GM18907 (cell line): ENCODE measurements around the gene OR8K3.

Experiments used
- ATAC-seq: cut with Tn5 transposase; IDR thresholded peaks from one replicate; pipeline ENCODE4 v1.9.1; 2021; ENCODE audit warnings: mild to moderate bottlenecking, moderate library complexity; ENCODE audit not compliant: unreplicated experiment

Gene OR8K3

DNA sequence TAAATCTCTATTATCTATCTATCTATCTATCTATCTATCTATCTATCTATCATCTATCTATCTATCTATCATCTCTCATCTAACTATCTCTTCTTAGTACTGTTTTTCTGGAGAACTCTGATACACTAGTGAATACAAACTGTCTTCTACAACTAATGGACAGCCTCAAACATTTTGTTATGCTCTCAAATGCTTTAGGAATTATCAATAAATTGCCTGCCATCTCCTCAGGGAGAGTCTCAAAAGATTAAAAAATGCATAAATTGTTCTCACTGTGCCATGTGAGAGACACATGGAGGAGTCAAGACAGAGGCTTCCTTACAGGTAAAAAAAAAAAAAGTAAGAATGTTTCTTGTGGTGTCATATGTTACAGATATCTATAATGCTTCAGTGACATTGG lies at the start of gene OR8K3:
TSS of gene OR8K3 (plus strand) at position 301 of the 400 bp plus-strand sequence. CDS start 3,163 bp downstream, outside the sequence.
- no peak for ATAC-seq

DNA sequence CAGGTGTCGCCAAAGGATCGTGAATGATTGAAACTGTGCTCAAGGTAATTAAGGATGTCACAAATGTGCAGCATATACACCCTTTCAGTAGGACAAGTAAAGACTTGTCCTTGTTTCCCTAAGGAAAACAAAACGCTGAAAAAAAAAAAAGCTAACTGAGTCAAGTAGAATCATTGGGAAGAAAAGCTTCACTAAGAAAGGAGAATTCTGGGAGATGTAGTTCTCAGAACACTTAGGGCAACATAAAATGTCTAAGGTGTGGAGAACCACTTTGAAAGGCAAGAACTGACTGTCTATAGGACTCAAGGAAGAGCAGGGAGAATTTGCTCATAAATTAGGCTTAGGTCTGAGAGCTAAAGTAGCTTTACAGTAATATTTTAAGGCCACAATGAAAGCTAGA lies 43.9 kb upstream of the OR8K3 start:
- no peak for ATAC-seq

GRCh38 chr11:56273854-56274253 lies 41.1 kb upstream of the OR8K3 start, which contains the start of gene OR5T1:
TSS of gene OR5T1 (plus strand) at chr11:56274154. CDS start at chr11:56275639, 1,485 bp downstream.
- ATAC-seq: no peak

DNA sequence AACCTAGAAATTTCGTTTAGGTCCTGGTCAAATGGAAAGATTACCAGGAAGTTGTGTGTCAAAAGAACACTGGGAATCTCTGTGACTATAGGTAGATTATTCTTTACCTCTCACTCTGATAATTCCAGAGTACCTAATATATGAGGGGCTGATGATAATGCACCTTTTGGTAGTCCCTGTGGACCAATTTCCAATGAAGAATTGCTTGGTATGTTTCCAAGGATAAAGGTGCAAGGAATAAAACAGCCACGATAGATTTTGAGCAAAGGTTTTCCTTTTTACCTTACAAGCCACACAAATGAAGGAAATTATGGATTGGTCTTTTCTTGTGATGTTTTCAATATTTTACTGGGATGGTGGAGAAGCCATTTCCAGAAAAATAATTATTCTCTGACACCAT lies 22.8 kb upstream of the OR8K3 start, which contains the start of gene OR8H1:
TSS of gene OR8H1 (minus strand) at position 101 of the 400 bp plus-strand sequence. CDS start 1,192 bp downstream, outside the sequence.
- ATAC-seq: no peak

- ATAC-seq: no peak
These were observed 18.0 kb upstream of the OR8K3 start for GRCh38 chr11:56296898-56297297.

DNA sequence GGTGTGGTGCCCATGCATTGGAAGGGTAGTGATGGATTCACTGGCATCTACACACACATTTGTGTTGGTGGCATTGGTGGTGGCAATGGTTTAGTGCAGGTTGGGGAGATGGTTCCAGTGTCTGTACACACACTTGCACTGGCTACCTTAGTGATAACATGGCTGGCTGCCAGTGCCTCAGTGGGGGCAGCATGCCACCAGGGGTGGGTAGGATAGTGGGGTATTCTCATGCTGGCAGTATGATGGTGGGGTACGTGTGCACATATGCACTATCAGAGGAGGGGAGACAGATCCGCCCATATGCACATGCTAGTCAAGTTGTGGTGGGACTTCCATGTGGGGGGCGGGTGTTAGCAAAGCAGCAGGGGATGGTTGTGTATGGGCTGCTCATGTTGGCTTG lies 7.1 kb upstream of the OR8K3 start:
- no peak for ATAC-seq

DNA sequence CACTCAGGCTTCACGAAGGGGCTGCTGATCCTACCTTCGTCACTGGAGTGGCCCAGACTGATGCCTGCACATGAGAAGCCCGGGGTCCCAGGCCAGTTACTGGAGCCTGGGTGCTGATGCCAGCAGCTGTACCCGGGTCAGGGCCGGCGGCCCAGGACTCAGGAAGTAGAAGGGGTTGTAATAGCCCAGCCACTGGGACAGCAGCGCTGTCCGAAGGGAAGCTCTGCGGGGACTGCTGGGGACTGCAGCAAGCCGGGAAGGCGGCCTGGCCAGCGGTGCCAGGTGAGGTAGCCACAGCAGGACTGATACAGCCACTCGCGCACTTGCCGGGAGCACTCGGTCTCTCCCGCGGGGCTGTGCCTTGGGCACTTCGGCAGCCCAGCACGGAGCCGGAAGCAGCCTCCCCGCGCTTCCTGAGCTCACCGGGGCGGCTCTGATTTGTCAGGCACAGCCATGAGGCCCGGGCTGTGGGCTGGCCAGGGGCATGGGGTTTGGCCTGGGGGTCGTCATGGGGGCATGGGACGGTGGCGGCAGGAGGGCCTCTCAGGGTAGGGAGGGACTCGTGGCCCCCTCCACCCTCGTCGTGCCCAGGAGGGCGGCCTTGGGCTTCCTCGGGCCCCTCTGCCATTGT lies 17.0 kb downstream of the OR8K3 start:
- ATAC-seq: no peak

- no peak for ATAC-seq
These were observed 18.2 kb downstream of the OR8K3 start for GRCh38 chr11:56333156-56333555.

- ATAC-seq: no peak
These were observed 25.3 kb downstream of the OR8K3 start for GRCh38 chr11:56340289-56340688.

- no peak for ATAC-seq
These were observed 30.8 kb downstream of the OR8K3 start, which contains the start of gene OR8K1 for GRCh38 chr11:56345739-56346138. TSS of gene OR8K1 (plus strand) at chr11:56346039. CDS start at chr11:56346039, 0 bp downstream.

- ATAC-seq: no peak
These were observed 39.0 kb downstream of the OR8K3 start, which contains the start of gene OR8J1 for GRCh38 chr11:56353991-56354390. TSS of gene OR8J1 (plus strand) at chr11:56354291. CDS start at chr11:56360247, 5,956 bp downstream.
